GM18867 (cell line): ENCODE results near the gene TMEM219.
"Not testable (repeated sequence)": the region's sequence is repeated elsewhere in the genome, so short reads cannot be mapped to it uniquely, and the experiment has no call there.

Experiments used
- ATAC-seq: cut with Tn5 transposase; IDR thresholded peaks from one replicate; pipeline ENCODE4 v1.9.1; 2021; ENCODE audit warnings: mild to moderate bottlenecking, moderate library complexity; ENCODE audit not compliant: unreplicated experiment

TMEM219 gene

DNA sequence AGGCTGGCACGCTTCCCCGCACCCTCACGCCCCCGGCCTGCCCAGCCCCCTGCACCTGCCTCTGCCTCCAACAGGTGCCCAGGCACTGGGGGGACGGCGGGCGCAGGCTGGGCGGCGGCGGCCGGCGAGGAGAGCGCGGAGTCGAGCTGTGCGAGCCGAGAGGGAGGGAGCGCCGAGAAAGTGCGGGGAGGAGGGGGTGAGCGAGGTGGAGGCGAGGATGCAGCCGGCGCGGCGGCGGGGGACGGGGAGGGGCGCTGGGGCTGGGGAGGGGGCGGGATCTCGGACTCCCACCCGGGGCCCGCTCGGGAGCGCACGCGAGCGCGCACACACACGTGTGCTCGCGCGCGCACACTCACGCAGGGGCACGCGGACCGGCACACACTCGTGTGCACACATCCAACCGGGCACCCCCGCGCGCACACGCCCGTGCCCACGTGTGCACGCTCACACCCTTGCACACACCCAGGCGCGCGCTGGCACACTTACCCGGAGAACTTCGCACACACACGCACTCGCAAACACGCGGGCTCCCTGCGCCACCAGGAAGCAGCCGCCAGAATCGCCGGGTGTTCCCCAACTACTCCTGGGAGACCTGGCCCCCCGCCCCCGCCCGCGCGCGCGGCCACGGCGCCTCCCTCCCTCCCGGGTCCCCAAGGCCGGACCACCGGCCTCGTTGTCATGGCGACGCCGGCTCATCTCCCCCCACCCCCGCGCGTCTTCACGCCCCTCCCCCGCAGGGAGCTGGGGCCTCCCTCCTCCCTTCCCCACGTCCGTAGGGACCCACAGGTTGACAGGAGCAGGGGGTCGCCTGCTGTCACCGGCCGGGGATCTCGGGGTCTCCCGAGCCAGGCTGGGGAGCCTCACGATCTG, 49.2 kb downstream of the TMEM219 start, which contains the start of gene DOC2A:
Gene DOC2A (minus strand): TSS at position 184 of the 870 bp plus-strand sequence. CDS start 805 bp downstream, outside the sequence.
- ATAC-seq = no peak

DNA sequence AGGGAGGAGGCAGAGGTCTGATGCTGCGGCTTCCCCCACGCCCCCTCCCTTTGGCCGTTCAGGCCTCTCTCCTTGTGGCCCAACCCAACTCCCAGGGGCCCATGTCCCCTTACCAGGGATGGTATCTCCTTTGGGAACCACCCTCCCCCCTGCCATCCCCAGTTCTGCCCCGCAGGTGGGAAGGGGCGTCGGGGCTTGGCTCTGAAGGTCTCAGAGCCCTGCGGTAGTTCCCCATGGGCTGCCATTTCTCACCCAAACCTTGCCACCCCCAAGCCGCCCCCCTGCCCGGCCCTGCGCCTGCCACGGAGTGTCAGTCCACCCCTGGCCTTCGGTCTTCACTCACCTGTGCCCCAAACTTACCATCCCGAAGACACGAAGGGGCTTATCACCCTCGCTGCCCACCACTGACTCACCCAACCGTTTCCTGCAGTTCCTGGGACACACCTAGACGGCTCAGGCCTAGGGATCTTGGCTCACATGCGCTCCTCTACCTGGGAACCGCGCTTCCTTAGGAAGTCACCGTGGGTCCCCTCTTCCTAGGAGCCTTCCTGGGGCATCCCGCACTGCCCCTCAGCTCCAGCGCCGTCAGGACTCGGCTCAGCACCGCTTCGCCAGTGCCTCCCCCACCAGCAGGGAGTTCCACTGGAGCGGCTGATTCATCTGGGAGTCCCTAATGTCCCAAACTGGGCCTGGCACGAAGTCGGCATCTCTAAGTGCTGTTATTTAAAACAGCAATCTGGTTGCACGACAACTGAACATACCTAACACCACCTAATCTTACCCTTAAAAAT, 50.0 kb downstream of the TMEM219 start:
- no peak for ATAC-seq

DNA sequence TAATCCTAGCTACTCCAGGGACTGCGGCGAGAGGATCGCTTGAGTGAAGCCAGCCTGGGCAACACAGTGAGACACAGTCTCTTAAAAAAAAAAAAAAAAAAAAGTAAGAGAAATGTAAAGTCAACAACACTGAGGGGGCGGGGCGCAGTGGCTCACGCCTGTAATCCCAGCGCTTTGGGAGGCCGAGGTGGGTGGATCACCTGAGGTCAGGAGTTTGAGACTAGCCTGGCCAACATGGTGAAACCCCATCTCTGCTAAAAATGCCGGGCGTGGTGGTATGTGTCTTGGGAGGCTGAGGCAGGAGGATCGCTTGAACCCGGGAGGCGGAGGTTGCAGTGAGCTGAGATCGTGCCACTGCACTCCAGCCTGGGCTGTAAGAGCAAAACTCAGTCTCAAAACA, 50.7 kb downstream of the TMEM219 start:
- not testable (repeated sequence) for ATAC-seq

DNA sequence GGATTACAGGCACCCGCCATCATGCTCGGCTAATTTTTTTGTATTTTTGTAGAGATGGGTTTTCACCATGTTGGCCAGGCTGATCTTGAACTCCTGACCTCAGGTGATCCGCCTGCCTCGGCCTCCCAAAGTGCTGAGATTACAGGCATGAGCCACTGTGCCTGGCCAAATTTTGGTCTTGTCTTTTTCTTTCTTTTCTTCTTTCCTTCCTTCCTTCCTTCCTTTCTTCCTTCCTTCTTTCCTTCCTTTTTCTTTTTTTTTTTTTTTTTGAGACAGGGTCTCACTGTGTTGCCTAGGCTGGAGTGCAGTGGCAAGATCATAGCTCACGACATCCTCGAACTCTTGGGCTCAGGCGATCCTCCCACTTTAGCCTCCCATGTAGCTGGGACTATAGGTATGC, 53.6 kb downstream of the TMEM219 start:
- ATAC-seq = not testable (repeated sequence)

GRCh38 chr16:30016555-30017276, 54.8 kb downstream of the TMEM219 start:
- no peak for ATAC-seq

GRCh38 chr16:30017277-30017656, 55.4 kb downstream of the TMEM219 start:
- no peak for ATAC-seq

GRCh38 chr16:30017937-30018336, 56.1 kb downstream of the TMEM219 start:
- not testable (repeated sequence) for ATAC-seq

DNA sequence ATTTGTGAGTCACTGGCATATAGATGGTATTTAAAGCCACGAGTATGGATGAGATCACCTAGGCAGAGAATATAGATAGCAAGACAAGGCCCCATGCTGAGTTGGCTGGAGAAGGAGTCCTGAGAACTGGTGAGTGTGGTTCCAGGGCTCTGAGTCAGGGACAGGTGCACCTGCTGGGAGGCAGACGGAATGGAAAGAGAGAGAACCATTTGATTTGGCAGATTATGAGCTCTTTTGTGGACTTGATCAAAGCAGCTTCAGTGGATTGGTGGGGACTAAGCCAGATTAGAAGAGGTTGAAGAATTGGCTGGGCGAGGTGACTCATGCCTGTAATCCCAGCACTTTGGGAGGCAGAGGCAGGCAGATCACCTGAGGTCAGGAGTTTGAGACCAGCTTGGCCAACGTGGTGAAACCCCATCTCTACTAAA, 56.9 kb downstream of the TMEM219 start:
- ATAC-seq = no peak
